Neutrophil (primary cell): ENCODE measurements around the gene UTP25.

Source experiments
- H3K27ac ChIP-seq: fragments of 200-600 bp; sonication (generic); 2 replicates; pipeline ENCODE4 v1.5.1; 2016; ENCODE audit warnings: mild to moderate bottlenecking, moderate library complexity
- H3K27me3 ChIP-seq: fragments of 200-600 bp; sonication (generic); 2 replicates; pipeline ENCODE4 v1.6.0; 2016; ENCODE audit warnings: mild to moderate bottlenecking
- H3K36me3 ChIP-seq: fragments of 200-600 bp; sonication (generic); 2 replicates; pipeline ENCODE4 v1.5.1; 2017
- H3K4me1 ChIP-seq, 2 experiments: fragments of 200-600 bp in 1 of 2; sonication (generic) in 1 of 2; 1 replicate in 1 of 2; 2 replicates in 1 of 2; pipeline versions ENCODE4 v1.5.1 to v1.6.1; 2013 to 2016; ENCODE audit warnings: low read depth in 1 of 2, low read length in 1 of 2, mild to moderate bottlenecking in 1 of 2, moderate library complexity in 1 of 2; ENCODE audit not compliant: control insufficient read depth in 1 of 2, insufficient read depth in 1 of 2
- H3K4me3 ChIP-seq, 2 experiments: fragments of 200-600 bp in 1 of 2; sonication (generic) in 1 of 2; 1 replicate in 1 of 2; 2 replicates in 1 of 2; pipeline ENCODE4 v1.5.1; 2013 to 2016; ENCODE audit warnings: low read depth in 1 of 2, low read length in 1 of 2, mild to moderate bottlenecking in 1 of 2, moderate library complexity in 1 of 2
- H3K9me3 ChIP-seq: fragments of 200-600 bp; sonication (generic); 2 replicates; pipeline ENCODE4 v1.5.1; 2016
- TF ChIP-seq, protein P1 (sequence below): fragments of 200-600 bp; sonication (generic); IDR thresholded peaks from 2 replicates; pipeline ENCODE4 v1.5.1; 2016; ENCODE audit warnings: antibody characterized with exemption

The UTP25 gene

DNA sequence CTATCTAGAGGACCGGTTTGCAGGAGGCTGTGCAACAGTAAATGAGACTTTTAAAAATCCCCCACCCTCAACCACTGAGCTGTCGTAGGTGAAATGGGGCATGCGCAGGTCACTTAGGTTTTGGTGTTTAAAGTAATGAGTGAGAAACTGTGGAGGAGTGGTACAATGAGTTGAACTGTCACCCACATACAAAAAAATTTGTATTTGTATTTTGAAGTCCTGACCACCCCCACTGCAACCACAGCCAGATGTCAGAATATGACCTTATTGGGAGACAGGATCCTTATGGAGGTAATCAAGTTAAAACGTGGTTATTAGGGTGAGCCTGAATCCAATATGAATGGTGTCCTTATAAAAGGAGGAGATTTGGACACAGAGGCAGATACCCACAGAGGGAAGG is 20.3 kb upstream of the UTP25 start:
- Histone ChIP-seq H3K36me3 (no peaks in the 10 kb centered on the region), H3K4me3 (no peak overlapping the region), H3K27me3 (peaks cover 33% of the 10 kb centered on the region), H3K27ac (no peak overlapping the region), H3K4me1 (peaks cover 9 to 11% of the 10 kb centered on the region in 2 experiments), H3K9me3 (no peaks in the 10 kb centered on the region)
- TF ChIP-seq, protein P1, sequence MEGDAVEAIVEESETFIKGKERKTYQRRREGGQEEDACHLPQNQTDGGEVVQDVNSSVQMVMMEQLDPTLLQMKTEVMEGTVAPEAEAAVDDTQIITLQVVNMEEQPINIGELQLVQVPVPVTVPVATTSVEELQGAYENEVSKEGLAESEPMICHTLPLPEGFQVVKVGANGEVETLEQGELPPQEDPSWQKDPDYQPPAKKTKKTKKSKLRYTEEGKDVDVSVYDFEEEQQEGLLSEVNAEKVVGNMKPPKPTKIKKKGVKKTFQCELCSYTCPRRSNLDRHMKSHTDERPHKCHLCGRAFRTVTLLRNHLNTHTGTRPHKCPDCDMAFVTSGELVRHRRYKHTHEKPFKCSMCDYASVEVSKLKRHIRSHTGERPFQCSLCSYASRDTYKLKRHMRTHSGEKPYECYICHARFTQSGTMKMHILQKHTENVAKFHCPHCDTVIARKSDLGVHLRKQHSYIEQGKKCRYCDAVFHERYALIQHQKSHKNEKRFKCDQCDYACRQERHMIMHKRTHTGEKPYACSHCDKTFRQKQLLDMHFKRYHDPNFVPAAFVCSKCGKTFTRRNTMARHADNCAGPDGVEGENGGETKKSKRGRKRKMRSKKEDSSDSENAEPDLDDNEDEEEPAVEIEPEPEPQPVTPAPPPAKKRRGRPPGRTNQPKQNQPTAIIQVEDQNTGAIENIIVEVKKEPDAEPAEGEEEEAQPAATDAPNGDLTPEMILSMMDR: no peak

DNA sequence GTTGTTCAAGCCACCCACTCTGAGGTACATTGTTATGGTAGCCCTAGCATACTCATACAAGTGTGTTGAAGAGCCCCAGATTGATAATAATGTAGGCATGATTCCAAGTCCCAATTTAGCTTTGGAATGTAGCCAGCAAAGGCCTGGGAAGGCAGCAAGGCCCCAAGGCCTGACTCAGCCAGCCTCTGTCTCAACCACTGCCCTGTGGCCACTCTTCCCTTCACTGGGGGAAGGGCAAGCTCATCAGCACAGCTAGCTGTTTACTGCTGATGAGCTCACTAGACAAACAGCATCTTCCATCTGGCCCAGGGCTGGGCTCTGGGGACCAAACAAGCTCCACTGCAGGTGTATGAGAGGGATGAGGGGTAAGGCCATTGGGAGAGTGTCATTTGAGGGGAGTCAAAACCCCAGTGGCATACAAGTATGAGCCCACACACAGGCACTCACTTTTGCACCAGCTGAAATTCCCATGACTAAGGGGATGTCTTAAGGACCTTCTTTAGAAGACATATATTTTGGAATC is 19.7 kb upstream of the UTP25 start:
- Histone ChIP-seq H3K36me3 (no peaks in the 10 kb centered on the region), H3K4me3 (no peak overlapping the region), H3K27me3 (peaks cover 27% of the 10 kb centered on the region), H3K4me1 (peaks cover 9 to 11% of the 10 kb centered on the region in 2 experiments), H3K9me3 (no peaks in the 10 kb centered on the region), H3K27ac (no peak overlapping the region)
- TF ChIP-seq, protein P1: no peak

DNA sequence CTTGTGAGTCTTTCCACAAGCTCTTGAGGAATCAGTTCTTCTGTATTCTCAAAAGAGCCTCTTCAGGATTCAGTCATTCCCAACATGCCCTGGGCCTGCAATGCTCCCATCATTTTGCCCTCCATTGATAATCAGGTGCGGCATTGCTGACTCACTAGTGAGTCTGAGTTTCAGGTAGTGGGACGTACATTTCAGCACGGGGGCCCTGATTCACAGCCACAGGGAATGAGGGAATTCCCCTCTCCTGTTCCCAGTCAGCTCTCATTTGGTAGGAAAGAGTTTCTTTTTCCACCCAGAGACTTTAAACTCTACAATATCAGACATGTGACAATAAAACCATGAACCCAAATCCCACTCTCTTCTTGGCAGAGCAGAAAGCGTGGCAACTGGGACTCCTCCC is 18.2 kb upstream of the UTP25 start:
- Histone ChIP-seq H3K4me3 (no peak overlapping the region), H3K4me1 (peaks cover 9 to 11% of the 10 kb centered on the region in 2 experiments), H3K9me3 (no peaks in the 10 kb centered on the region), H3K36me3 (no peaks in the 10 kb centered on the region), H3K27me3 (peaks cover 12% of the 10 kb centered on the region), H3K27ac (no peak overlapping the region)
- TF ChIP-seq, protein P1: no peak

DNA sequence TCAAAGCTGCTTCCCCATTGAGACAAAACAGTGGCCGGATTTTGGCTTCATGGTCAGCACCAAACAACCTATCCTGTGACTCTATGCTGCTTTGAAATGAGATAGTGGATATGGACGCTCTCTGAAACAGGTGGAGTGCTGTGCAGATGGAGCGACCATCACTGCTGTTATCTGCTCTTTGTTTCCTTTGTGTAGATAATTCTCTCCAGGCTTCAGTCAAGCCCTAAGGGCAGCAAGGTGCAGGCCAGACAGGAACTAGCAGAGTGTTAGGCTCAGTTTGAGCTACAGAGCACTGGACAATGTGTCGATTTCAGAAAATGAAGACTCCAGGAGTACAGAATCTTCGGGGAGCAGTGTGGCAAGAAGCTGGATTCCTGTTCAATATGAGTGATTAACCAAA is 17.0 kb upstream of the UTP25 start:
- Histone ChIP-seq H3K4me3 (no peak overlapping the region), H3K4me1 (peaks cover 7% of the 10 kb centered on the region in 2 experiments), H3K27me3 (peaks cover under 1% of the 10 kb centered on the region), H3K9me3 (no peaks in the 10 kb centered on the region), H3K36me3 (no peaks in the 10 kb centered on the region), H3K27ac (no peak overlapping the region)
- TF ChIP-seq, protein P1: no peak

DNA sequence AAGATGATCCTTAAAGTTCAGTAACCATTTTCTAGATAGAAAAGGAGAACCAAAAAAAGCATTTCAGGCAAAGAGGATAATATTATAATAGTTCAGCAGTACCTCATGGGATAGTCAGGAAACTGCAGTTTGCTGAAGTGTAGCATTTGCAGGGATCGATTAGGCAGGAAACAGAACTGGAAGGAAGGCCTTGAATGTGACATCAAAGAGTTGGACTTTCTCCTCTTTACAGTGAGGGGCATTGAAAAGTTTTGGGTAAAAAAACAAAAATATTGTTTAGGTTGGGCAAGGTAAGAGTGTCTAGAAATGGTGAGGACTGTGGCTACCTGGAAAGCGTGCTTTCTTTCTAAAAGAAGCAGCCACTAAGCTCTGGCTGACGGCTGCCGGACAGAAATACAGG is 13.9 kb upstream of the UTP25 start:
- Histone ChIP-seq H3K36me3 (no peaks in the 10 kb centered on the region), H3K27me3 (peaks cover 6% of the 10 kb centered on the region), H3K4me3 (no peak overlapping the region), H3K27ac (no peak overlapping the region), H3K9me3 (no peaks in the 10 kb centered on the region), H3K4me1 (no peaks in the 10 kb centered on the region)
- TF ChIP-seq, protein P1: no peak

DNA sequence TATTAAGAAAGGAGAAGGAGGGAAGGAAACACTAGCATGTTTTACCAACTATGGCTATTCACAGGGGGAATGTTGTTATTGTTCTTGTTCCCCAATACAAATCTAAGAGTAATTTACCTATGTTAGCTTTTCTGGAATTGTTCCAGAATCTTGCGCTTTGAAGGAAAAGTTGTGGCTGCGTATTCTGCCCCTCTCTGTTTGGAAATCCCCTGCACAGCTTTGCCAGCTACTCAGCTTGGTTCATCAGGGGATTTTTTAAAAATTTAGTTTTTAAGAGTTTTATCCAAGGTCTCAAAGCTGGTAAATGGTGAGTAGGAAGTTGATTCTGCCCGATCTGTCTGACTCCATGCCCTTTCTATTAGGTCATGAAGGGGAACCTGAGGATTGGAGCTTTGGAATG is 12.3 kb upstream of the UTP25 start:
- TF ChIP-seq, protein P1: no peak
- peaks cover 22% of the 10 kb centered on the region for H3K27me3 ChIP-seq
- no peaks in the 10 kb centered on the region for H3K9me3 ChIP-seq
- H3K27ac ChIP-seq: no peak overlapping the region
- H3K4me1 ChIP-seq: no peaks in the 10 kb centered on the region
- H3K4me3 ChIP-seq: no peak overlapping the region
- no peaks in the 10 kb centered on the region for H3K36me3 ChIP-seq
